ENCODE results near the gene POLR3A. TPM values are rescaled to one million over a fixed set of nuclear protein-coding genes. Genes with fewer than 3 reads are reported as not detected.
A peak's percentile ranks its signal among the peaks of the same experiment; 100 is the strongest.

Gene POLR3A
- total RNA-seq, 2 experiments from 2014 or later = 18.1 to 18.8 TPM

DNA sequence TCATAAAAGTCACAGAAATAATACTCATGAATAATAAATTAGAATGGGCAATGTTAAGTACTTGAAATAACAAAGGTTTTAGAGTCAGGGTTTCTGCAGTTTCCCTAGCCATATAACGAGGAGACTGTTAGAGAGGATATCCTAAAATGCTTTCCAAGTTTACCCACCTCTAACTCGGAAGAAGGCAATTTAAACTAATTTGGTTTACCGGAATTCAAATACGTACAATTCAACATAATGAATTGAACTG, 4.0 kb upstream of the POLR3A start:
- POLR2A ChIA-PET = no interaction called here
- H3K4me1 Mint-ChIP-seq = peaks cover 55% of the 10 kb centered on the region
- CTCF ChIA-PET = interaction anchor here (1.5 kb wide), 1 partner anchor 14 kb away, joined by 6 read pairs; no protein-coding TSS in a partner anchor

DNA sequence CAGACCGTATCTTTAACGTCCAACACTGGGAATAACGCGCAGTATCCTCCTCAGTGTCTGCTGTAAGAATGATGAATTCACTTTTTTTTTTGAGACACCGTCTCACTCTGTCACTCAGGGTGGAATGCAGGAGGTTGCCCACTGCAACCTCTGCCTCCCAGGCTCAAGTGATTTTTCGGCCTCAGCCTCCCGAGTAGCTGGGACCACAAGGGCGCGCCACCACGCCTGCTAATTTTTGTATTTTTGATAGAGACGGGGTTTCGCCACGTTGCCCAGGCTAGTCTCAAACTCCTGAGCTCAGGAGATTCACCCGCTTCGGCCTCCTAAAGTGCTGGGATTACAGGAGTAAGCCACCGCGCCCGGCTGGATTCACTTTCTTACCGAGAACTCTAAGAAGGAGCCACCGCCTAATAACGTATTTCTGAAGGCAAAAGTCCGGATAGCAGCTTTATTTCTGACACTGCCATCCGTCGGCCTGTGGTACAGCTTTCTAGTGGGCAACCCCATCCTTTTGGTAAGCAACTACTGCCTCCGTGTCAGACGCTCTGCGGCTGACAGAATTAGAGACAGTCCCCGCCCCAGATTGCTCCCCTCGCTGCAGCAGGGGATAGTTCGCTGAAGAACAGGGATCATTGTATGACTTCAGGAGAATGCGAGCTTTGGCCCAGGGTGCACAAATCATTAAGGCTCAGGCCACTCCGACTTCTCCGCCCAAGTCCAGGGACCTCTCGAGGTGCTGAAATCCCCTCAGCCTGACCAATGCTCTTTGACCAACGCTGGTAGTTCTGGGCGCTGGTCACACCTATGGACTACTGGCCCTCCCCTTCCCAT, 662 bp downstream of the POLR3A start:
- ChIA-PET POLR2A (interaction anchor here (0.8 kb wide), 1 partner anchor 14 kb away, joined by 3 read pairs; no protein-coding TSS in a partner anchor), CTCF (interaction anchor here (1.0 kb wide), 1 partner anchor 16 kb away, joined by 4 read pairs; no protein-coding TSS in a partner anchor)
- Mint-ChIP-seq H3K4me3 (peak overlapping the region; percentile 98), H3K9me3 (no peaks in the 10 kb centered on the region), H3K4me1 (peaks cover 36% of the 10 kb centered on the region), H3K36me3 (ENCODE audit: low read depth) (peaks cover 25% of the 10 kb centered on the region), H3K27ac (peak overlapping the region; percentile 96), H3K27me3 (no peaks in the 10 kb centered on the region)
- peak; percentile 52 for DNase-seq

More for the DNA sequence above, 4.0 kb upstream of the POLR3A start:
- H3K9me3 Mint-ChIP-seq = no peaks in the 10 kb centered on the region
- peak overlapping the region; percentile 91 for H3K27ac Mint-ChIP-seq
- DNase-seq = no peak
- H3K36me3 Mint-ChIP-seq (ENCODE audit: low read depth) = peaks cover 41% of the 10 kb centered on the region
- H3K4me3 Mint-ChIP-seq = peak overlapping the region; percentile 85
- no peaks in the 10 kb centered on the region for H3K27me3 Mint-ChIP-seq

DNA sequence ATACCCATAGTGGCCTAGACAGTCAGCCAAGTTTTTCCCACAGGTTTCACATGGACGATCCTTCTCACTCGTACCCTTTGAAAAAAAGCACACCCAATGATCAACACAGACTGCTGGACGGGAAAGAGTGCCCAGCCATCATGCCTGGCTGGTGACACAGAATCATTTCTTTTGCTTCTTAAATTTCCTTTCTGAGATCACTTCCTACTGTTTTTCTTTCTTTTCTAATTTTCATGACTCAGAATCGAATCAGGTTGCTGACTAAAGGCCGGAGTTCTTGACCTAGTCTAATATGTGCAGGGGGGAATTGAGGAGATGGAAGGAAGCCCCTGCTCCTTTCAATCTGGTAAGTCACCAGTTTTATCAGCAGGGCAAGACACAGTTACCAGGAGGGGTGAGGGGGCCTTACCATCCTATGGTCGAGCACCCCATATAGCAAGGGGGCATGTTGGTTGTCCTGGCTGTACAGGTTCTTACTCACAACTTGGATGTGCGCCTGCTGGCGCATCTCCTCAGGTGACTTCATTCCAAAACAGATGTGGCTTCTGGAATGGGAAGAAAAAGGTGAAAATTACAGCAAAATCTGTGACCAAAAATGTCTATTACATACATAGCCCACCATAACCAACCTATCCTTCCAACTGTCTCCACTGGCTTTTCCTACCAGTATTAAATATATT, 3.5 kb downstream of the POLR3A start:
- ChIA-PET CTCF (no interaction called here), POLR2A (no interaction called here)
- H3K4me3 Mint-ChIP-seq = no peak overlapping the region
- DNase-seq = no peak
- peaks cover 45% of the 10 kb centered on the region for H3K36me3 Mint-ChIP-seq (ENCODE audit: low read depth)
- no peak overlapping the region for H3K27ac Mint-ChIP-seq
- no peaks in the 10 kb centered on the region for H3K27me3 Mint-ChIP-seq
- peaks cover 31% of the 10 kb centered on the region for H3K4me1 Mint-ChIP-seq
- no peaks in the 10 kb centered on the region for H3K9me3 Mint-ChIP-seq

DNA sequence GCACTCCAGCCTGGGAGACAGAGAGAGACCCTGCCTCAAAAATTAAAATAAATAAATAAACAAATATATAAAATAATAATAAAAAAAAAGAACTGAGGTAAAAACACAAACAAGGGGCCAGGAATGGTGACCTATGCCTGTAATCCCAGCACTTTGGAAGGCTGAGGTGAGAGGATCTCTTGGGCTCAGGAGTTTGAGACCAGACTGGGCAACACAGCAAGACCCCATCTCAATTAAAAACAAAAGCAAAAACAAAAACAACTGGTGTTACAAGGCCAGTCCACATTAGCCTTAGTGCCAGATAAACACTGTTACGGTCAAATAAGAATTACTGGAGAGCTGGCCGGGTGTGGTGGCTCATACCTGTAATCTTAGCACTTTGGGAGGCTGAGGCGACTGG, 5.6 kb downstream of the POLR3A start:
- no peak overlapping the region for H3K27ac Mint-ChIP-seq
- H3K4me1 Mint-ChIP-seq = peaks cover 18% of the 10 kb centered on the region
- no peaks in the 10 kb centered on the region for H3K9me3 Mint-ChIP-seq
- POLR2A ChIA-PET = no interaction called here
- peaks cover 43% of the 10 kb centered on the region for H3K36me3 Mint-ChIP-seq (ENCODE audit: low read depth)
- no peak overlapping the region for H3K4me3 Mint-ChIP-seq
- H3K27me3 Mint-ChIP-seq = no peaks in the 10 kb centered on the region
- no peak for DNase-seq
- CTCF ChIA-PET = interaction anchor here (1.2 kb wide), 1 partner anchor 10 kb away, joined by 5 read pairs; no protein-coding TSS in a partner anchor

GRCh38 chr10:78021201-78021600, 8.1 kb downstream of the POLR3A start:
- H3K36me3 Mint-ChIP-seq (ENCODE audit: low read depth) = peaks cover 50% of the 10 kb centered on the region
- ChIA-PET CTCF (no interaction called here), POLR2A (no interaction called here)
- no peak overlapping the region for H3K27ac Mint-ChIP-seq
- H3K27me3 Mint-ChIP-seq = no peaks in the 10 kb centered on the region
- no peaks in the 10 kb centered on the region for H3K4me1 Mint-ChIP-seq
- no peaks in the 10 kb centered on the region for H3K9me3 Mint-ChIP-seq
- no peak overlapping the region for H3K4me3 Mint-ChIP-seq
- no peak for DNase-seq

DNA sequence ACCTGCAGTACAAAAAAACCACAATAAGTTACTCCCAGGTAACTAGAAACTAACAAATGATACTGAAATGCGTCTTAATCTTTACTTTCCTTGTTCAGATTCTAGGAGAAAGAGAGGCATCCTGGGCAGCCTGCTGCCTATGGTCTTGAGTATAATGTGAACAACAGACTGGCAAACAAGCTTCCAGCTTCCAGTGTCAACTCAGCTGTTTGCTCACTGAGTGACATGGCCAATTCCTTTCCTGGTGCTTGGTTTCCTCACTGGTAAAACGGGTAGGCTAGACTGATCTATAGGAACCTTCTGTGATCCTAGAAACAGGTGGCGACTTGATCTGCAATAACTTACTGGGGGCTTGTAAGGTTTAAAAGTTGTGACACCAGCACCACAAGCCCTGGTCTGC, 10.1 kb downstream of the POLR3A start:
- Mint-ChIP-seq H3K4me1 (no peaks in the 10 kb centered on the region), H3K27me3 (no peaks in the 10 kb centered on the region), H3K36me3 (ENCODE audit: low read depth) (peaks cover 45% of the 10 kb centered on the region), H3K27ac (no peak overlapping the region), H3K4me3 (no peak overlapping the region), H3K9me3 (no peaks in the 10 kb centered on the region)
- ChIA-PET CTCF (interaction anchor here (0.7 kb wide), 1 partner anchor 119 kb away, joined by 6 read pairs; no protein-coding TSS in a partner anchor), POLR2A (interaction anchor here (0.6 kb wide), 1 partner anchor 15 kb away, joined by 8 read pairs; no protein-coding TSS in a partner anchor)
- no peak for DNase-seq

DNA sequence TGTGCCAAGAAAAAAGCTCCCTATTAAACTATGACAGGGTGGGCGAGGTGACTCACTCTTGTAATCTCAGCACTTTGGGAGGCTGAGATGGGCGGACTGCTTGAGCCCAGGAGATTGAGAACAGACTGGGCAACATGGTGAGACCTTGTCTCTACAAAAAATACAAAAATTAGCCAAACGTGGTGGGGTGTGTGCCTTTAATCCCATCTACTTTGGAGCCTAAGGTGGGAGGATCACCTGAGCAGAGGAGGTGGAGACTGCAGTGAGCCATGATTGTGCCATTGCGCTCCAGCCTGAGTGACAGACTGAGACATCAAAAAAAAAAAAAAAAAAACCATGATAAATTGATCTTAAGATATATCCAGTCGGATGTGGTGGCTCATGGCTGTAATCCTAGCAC, 11.5 kb downstream of the POLR3A start:
- H3K27ac Mint-ChIP-seq = no peak overlapping the region
- no peaks in the 10 kb centered on the region for H3K4me1 Mint-ChIP-seq
- H3K9me3 Mint-ChIP-seq = no peaks in the 10 kb centered on the region
- H3K4me3 Mint-ChIP-seq = no peak overlapping the region
- no peaks in the 10 kb centered on the region for H3K27me3 Mint-ChIP-seq
- DNase-seq = no peak
- peaks cover 46% of the 10 kb centered on the region for H3K36me3 Mint-ChIP-seq (ENCODE audit: low read depth)
- CTCF ChIA-PET = interaction anchor here (0.6 kb wide), 2 partner anchors 37 to 181 kb away, joined by 3 read pairs; no protein-coding TSS in a partner anchor
- POLR2A ChIA-PET = no interaction called here

DNA sequence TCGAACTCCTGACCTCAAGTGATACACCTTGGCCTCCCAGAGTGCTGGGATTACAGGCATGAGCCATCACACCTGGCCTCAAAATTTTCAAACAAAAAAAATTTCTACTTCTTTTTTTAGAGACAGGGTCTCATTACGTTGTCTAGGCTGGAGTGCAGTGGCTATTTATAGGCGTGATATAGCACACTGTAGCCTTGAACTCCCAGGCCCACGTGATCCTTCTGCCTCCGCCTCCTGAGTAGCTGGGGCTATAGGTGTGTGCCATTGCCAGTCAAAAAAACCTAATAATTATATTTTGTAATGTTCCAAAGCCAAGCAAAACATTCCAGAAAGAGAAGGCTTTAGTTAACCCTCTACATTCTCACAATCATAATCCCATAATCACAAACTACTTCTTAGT, 13.8 kb downstream of the POLR3A start:
- H3K4me3 Mint-ChIP-seq = no peak overlapping the region
- H3K9me3 Mint-ChIP-seq = no peaks in the 10 kb centered on the region
- DNase-seq = no peak

DNA sequence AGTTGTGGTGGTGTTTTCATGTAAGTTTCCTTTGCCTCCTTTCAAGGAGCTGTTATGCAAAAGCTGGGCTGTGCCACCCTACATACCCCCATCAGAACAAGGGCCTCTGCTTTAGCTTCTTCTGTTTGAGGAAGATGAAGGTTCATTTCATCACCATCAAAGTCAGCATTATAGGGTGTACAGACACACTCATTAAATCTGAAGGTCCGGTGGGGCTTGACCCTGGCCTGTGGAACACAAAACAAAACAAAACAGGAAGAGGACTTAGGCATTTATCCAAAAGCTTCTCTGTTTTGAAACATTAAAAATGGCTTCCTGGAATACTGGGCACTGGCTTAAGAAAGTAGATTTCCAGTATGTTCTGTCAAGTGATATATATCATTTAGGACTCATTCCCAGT, 15.8 kb downstream of the POLR3A start:
- Mint-ChIP-seq H3K27ac (no peak overlapping the region), H3K9me3 (no peaks in the 10 kb centered on the region), H3K27me3 (no peaks in the 10 kb centered on the region), H3K36me3 (ENCODE audit: low read depth) (peaks cover 52% of the 10 kb centered on the region), H3K4me3 (no peak overlapping the region), H3K4me1 (no peaks in the 10 kb centered on the region)
- ChIA-PET POLR2A (no interaction called here), CTCF (interaction anchor here (0.7 to 1.4 kb wide), 3 partner anchors 11 to 782 kb away, joined by 3 to 5 read pairs (median 3); no protein-coding TSS in a partner anchor)
- DNase-seq = no peak

More for the DNA sequence above, 13.8 kb downstream of the POLR3A start:
- no peak overlapping the region for H3K27ac Mint-ChIP-seq
- POLR2A ChIA-PET = no interaction called here
- peaks cover 40% of the 10 kb centered on the region for H3K36me3 Mint-ChIP-seq (ENCODE audit: low read depth)
- H3K4me1 Mint-ChIP-seq = no peaks in the 10 kb centered on the region
- no peaks in the 10 kb centered on the region for H3K27me3 Mint-ChIP-seq
- CTCF ChIA-PET = interaction anchor here (1.6 kb wide), 1 partner anchor 21 kb away, joined by 4 read pairs; no protein-coding TSS in a partner anchor

GRCh38 chr10:78011065-78011464, 18.2 kb downstream of the POLR3A start:
- Mint-ChIP-seq H3K4me3 (no peak overlapping the region), H3K4me1 (no peaks in the 10 kb centered on the region), H3K9me3 (no peaks in the 10 kb centered on the region), H3K27ac (no peak overlapping the region), H3K36me3 (ENCODE audit: low read depth) (peaks cover 54% of the 10 kb centered on the region), H3K27me3 (no peaks in the 10 kb centered on the region)
- ChIA-PET CTCF (no interaction called here), POLR2A (no interaction called here)
- DNase-seq = no peak

- POLR2A ChIA-PET = no interaction called here
- H3K4me1 Mint-ChIP-seq = no peaks in the 10 kb centered on the region
- no peaks in the 10 kb centered on the region for H3K27me3 Mint-ChIP-seq
- no peaks in the 10 kb centered on the region for H3K9me3 Mint-ChIP-seq
- peaks cover 55% of the 10 kb centered on the region for H3K36me3 Mint-ChIP-seq (ENCODE audit: low read depth)
- no peak for DNase-seq
- H3K27ac Mint-ChIP-seq = no peak overlapping the region
- H3K4me3 Mint-ChIP-seq = no peak overlapping the region
- CTCF ChIA-PET = interaction anchor here (0.6 to 0.7 kb wide), 3 partner anchors 120 to 1276 kb away, joined by 3 to 8 read pairs (median 5); no protein-coding TSS in a partner anchor
Measured at GRCh38 chr10:78010278-78010677, 19.0 kb downstream of the POLR3A start.

DNA sequence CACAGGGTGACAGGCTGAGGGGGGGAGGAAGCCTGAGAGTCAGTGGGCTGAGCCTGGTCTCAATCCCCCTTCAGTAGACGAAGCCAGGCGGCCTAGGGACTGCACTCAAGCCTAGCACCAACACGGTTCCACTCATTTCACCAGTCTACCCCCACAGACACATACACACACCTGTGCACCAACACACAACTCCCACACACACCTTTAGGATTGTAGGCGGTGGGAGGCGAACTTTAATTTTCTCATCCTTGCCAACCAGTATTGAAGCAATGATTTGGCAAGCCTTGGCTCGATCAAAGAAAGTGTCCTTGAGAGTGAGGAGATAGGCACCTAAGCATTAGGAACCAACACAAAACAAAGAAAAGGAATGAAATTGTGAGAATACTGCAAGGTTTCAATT, 19.7 kb downstream of the POLR3A start:
- no peak overlapping the region for H3K27ac Mint-ChIP-seq
- no peak overlapping the region for H3K4me3 Mint-ChIP-seq
- DNase-seq = no peak
- peaks cover 55% of the 10 kb centered on the region for H3K36me3 Mint-ChIP-seq (ENCODE audit: low read depth)
- no peaks in the 10 kb centered on the region for H3K4me1 Mint-ChIP-seq
- CTCF ChIA-PET = interaction anchor here (0.7 kb wide), 1 partner anchor 970 kb away, joined by 3 read pairs; no protein-coding TSS in a partner anchor
- no peaks in the 10 kb centered on the region for H3K27me3 Mint-ChIP-seq
- POLR2A ChIA-PET = no interaction called here
- no peaks in the 10 kb centered on the region for H3K9me3 Mint-ChIP-seq

- no peak for DNase-seq
- H3K4me1 Mint-ChIP-seq = no peaks in the 10 kb centered on the region
- CTCF ChIA-PET = no interaction called here
- no peak overlapping the region for H3K4me3 Mint-ChIP-seq
- no peaks in the 10 kb centered on the region for H3K9me3 Mint-ChIP-seq
- POLR2A ChIA-PET = no interaction called here
- no peak overlapping the region for H3K27ac Mint-ChIP-seq
- H3K36me3 Mint-ChIP-seq (ENCODE audit: low read depth) = peaks cover 63% of the 10 kb centered on the region
- H3K27me3 Mint-ChIP-seq = no peaks in the 10 kb centered on the region
Measured at GRCh38 chr10:78007172-78007571, 22.1 kb downstream of the POLR3A start.

All from activated CD4-positive, alpha-beta T cell treated with anti-CD3 and anti-CD28 coated beads, Interleukin-2, amount 10 ng/mL, durations not matched to agents 7 days and 5 days (primary cell).